ENCODE measurements around the gene BACH1. TPM values are rescaled to one million over a fixed set of nuclear protein-coding genes. Genes with fewer than 3 reads are reported as not detected.

BACH1 gene
- total RNA-seq, 1 experiment from 2014 or later: 48.7 TPM

GRCh38 chr21:29288239-29288638, 10.5 kb upstream of the BACH1 start (continued):
- TF ChIP-seq USF1 (CRISPR knock-in tag; IDR thresholded peaks at IDR 0.05) (no peak), ZNF138 (CRISPR knock-in tag; conservative IDR thresholded peaks at IDR 0.05) (no peak), PRDM15 (CRISPR knock-in tag; IDR thresholded peaks at IDR 0.05) (no peak), ZSCAN18 (CRISPR knock-in tag; IDR thresholded peaks at IDR 0.05) (no peak), CBFB (CRISPR knock-in tag; IDR thresholded peaks at IDR 0.05; ENCODE audit: low read depth) (no peak), ATF6 (CRISPR knock-in tag; IDR thresholded peaks at IDR 0.05) (no peak), CDX4 (CRISPR knock-in tag; IDR thresholded peaks at IDR 0.05; ENCODE audit: borderline replicate concordance) (no peak), IRF2 (CRISPR knock-in tag; IDR thresholded peaks at IDR 0.05; ENCODE audit: borderline replicate concordance, low read depth) (no peak), ZNF416 (CRISPR knock-in tag; IDR thresholded peaks at IDR 0.05) (no peak), KAT7 (CRISPR knock-in tag; IDR thresholded peaks at IDR 0.05; ENCODE audit: borderline replicate concordance) (no peak), ZMAT4 (CRISPR knock-in tag; IDR thresholded peaks at IDR 0.05) (no peak), ATF3 (CRISPR knock-in tag; conservative IDR thresholded peaks at IDR 0.05) (no peak), AFF4 (CRISPR knock-in tag; IDR thresholded peaks at IDR 0.05; ENCODE audit: borderline replicate concordance) (no peak), STAT6 (CRISPR knock-in tag; conservative IDR thresholded peaks at IDR 0.05; ENCODE audit: low read depth) (no peak)

All from WTC11 (cell line).